HG03159 (cell line): ENCODE measurements around the gene CFAP157.

Experiments
- ATAC-seq: cut with Tn5 transposase; IDR thresholded peaks from one replicate; pipeline ENCODE4 v1.9.1; 2021; ENCODE audit warnings: mild to moderate bottlenecking, moderate library complexity; ENCODE audit not compliant: unreplicated experiment

The CFAP157 gene

GRCh38 chr9:127758843-127759242 is 52.1 kb downstream of the CFAP157 start:
- ATAC-seq = no peak

- ATAC-seq = no peak
Measured at GRCh38 chr9:127761061-127761460, 54.3 kb downstream of the CFAP157 start.

GRCh38 chr9:127761491-127761956 is 54.7 kb downstream of the CFAP157 start:
- ATAC-seq = no peak

DNA sequence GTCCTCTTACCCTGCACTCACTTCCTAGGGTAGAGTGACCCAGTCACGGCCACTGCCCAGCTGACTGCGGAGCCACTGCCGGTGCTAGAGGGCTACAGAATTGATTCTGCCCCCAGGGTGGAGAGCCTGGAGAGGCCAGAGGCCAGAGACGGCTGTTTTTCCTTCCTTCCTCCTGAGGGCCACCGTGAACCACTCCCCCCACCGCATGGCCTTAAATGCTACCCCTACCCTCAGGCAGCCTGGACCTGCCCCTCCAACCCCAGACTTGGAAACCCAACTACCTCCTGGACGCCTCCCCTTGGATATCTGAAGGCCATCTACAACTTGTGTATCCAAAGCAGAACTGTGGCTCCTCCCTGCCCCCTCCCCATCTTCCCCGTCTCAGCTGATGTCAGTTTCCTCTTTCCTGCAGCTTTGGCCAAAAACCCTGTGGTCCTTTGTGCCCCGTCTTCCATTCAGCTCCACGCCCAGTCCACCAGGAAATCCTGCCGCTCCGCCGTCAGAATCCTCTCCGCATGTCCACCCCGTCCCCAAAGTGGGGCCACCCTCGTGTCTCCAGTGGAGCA is 55.4 kb downstream of the CFAP157 start:
- ATAC-seq = no peak

- ATAC-seq = no peak
Measured at GRCh38 chr9:127763918-127764384, 57.2 kb downstream of the CFAP157 start.

- no peak for ATAC-seq
Measured at GRCh38 chr9:127765418-127765817, 58.6 kb downstream of the CFAP157 start.
